Measurements from ENCODE around the gene PTPA.

DNA sequence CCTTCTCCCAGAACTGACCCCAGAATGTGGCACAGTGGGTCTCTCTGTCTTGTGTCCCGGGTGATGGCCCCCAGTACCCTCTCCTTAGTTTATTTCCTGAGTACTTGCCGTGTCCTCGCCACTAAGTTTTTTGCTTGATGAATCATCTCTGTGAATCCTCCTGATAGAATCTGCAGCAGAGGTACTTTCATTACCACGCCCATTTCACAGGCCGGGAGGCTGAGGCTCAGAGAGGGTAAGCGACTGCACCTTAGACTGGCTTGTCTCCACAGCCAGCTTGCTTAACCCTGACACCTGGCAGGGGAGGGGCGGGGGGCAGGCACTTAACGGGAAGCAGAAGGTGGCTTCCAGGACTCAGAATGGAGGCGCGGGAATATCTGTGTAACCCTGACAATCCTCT is 74.8 kb downstream of the PTPA start:
- TF ChIP-seq, protein P1, sequence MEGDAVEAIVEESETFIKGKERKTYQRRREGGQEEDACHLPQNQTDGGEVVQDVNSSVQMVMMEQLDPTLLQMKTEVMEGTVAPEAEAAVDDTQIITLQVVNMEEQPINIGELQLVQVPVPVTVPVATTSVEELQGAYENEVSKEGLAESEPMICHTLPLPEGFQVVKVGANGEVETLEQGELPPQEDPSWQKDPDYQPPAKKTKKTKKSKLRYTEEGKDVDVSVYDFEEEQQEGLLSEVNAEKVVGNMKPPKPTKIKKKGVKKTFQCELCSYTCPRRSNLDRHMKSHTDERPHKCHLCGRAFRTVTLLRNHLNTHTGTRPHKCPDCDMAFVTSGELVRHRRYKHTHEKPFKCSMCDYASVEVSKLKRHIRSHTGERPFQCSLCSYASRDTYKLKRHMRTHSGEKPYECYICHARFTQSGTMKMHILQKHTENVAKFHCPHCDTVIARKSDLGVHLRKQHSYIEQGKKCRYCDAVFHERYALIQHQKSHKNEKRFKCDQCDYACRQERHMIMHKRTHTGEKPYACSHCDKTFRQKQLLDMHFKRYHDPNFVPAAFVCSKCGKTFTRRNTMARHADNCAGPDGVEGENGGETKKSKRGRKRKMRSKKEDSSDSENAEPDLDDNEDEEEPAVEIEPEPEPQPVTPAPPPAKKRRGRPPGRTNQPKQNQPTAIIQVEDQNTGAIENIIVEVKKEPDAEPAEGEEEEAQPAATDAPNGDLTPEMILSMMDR (tag by site-specific recombination; IDR thresholded peaks at IDR 0.05), result no peak
- TF ChIP-seq ZNF10 (tag by site-specific recombination; IDR thresholded peaks at IDR 0.05), result no peak
- no peak for TF ChIP-seq KLF16 (tag by site-specific recombination; IDR thresholded peaks at IDR 0.05)
- no peak for TF ChIP-seq BCL11A (tag by site-specific recombination; IDR thresholded peaks at IDR 0.05; ENCODE audit: low read depth)
- TF ChIP-seq TCF7L2 (IDR thresholded peaks at IDR 0.05; ENCODE audit: borderline replicate concordance, low read depth, low read length), result no peak
- TF ChIP-seq ZNF274 (IDR thresholded peaks at IDR 0.05; ENCODE audit: low read length), result no peak
- TF ChIP-seq ZNF274 (tag by site-specific recombination; IDR thresholded peaks at IDR 0.05; ENCODE audit: borderline replicate concordance), result no peak
- no peak for TF ChIP-seq ZNF140 (tag by site-specific recombination; IDR thresholded peaks at IDR 0.05)
- no peak for TF ChIP-seq ZNF777 (tag by site-specific recombination; IDR thresholded peaks at IDR 0.05; ENCODE audit: borderline replicate concordance)
- TF ChIP-seq ZNF610 (tag by site-specific recombination; IDR thresholded peaks at IDR 0.05; ENCODE audit: borderline replicate concordance), result no peak
- TF ChIP-seq ZBTB26 (tag by site-specific recombination; optimal IDR thresholded peaks at IDR 0.05), result no peak
- no peak for TF ChIP-seq ZNF501 (tag by site-specific recombination; IDR thresholded peaks at IDR 0.05)
- TF ChIP-seq ZNF433 (tag by site-specific recombination; IDR thresholded peaks at IDR 0.05; ENCODE audit: low read depth), result no peak

Measured in HEK293 (cell line).